ENCODE measurements around the gene ABCA2. TPM values are rescaled to one million over a fixed set of nuclear protein-coding genes. Genes with fewer than 3 reads are reported as not detected.

ABCA2 gene
- total RNA-seq, 1 experiment from 2014 or later, result 114 TPM

DNA sequence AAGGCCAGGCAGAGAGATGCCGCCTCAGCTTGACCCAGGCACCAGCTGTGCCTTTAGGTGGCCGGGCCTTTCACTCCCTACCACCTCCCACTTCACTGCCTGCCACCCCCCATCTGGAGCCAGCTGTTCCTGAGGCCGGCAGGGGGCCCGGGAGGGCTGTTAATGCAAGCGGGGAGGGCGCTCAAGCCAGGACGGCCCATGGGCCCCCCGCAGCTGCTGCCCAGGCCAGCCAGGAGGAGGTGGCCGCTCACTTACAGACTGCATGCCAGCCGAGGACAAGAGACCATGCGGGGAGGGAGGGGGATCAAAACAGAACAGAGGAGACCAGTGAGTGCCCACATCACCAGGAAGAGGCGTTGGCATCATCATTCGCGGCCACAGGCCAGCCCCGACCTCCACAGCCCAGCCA, 4.5 kb downstream of the ABCA2 start:
- no peaks in the 10 kb centered on the region for H3K9me2 ChIP-seq (ENCODE audit: insufficient read depth)
- no peak overlapping the region for H3K4me3 ChIP-seq (replicated peaks in 1 of 2; ENCODE audit: low read depth in 1 of 2, low read length in 2 of 2)
- ChIA-PET RAD21 (ENCODE audit: low non-redundant PET in 1 of 2, low total read pairs in 2 of 2, uncharacterized antibody in 2 of 2, unreplicated experiment in 2 of 2) (interaction anchor here in 1 of 2 experiments (0.6 kb wide), 1 partner anchor 140 kb away, joined by 3 read pairs; no protein-coding TSS in a partner anchor), POLR2A (no interaction called here), CTCF (no interaction called here)
- peaks cover 0 to 3% of the 10 kb centered on the region in 2 experiments; a peak in 1 of 4 replicates for H3K36me3 ChIP-seq (ENCODE audit: control insufficient read depth in 1 of 2, insufficient read depth in 2 of 2, low read length in 2 of 2)
- peaks cover 28 to 44% of the 10 kb centered on the region in 2 experiments for H3K4me1 ChIP-seq (ENCODE audit: control insufficient read depth in 1 of 2, insufficient read depth in 2 of 2, low read length in 2 of 2)
- H3K27ac ChIP-seq (ENCODE audit: low read depth, low read length), result peak overlapping the region; percentile 47; the same call in 1 of the 2 replicates
- BruUV-seq (replicated peaks), result no TSS peak
- no peak overlapping the region for H3K9ac ChIP-seq (ENCODE audit: low read length)
- no peak for DNase-seq (ENCODE audit: low read depth, low spot score)
- ATAC-seq, result no peak
- H3K79me2 ChIP-seq (ENCODE audit: insufficient read depth, low read length), result peaks cover 31% of the 10 kb centered on the region
- H3K9me3 ChIP-seq (ENCODE audit: control insufficient read depth in 1 of 2, insufficient read depth in 1 of 2, low read depth in 1 of 2, low read length in 2 of 2), result no peaks in the 10 kb centered on the region
- H4K20me1 ChIP-seq (ENCODE audit: insufficient read depth), result no peaks in the 10 kb centered on the region
- TF ChIP-seq, protein P1, sequence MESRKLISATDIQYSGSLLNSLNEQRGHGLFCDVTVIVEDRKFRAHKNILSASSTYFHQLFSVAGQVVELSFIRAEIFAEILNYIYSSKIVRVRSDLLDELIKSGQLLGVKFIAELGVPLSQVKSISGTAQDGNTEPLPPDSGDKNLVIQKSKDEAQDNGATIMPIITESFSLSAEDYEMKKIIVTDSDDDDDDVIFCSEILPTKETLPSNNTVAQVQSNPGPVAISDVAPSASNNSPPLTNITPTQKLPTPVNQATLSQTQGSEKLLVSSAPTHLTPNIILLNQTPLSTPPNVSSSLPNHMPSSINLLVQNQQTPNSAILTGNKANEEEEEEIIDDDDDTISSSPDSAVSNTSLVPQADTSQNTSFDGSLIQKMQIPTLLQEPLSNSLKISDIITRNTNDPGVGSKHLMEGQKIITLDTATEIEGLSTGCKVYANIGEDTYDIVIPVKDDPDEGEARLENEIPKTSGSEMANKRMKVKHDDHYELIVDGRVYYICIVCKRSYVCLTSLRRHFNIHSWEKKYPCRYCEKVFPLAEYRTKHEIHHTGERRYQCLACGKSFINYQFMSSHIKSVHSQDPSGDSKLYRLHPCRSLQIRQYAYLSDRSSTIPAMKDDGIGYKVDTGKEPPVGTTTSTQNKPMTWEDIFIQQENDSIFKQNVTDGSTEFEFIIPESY (IDR thresholded peaks at IDR 0.05; ENCODE audit: extremely low read depth, insufficient replicate concordance, low read length), result no peak
- TF ChIP-seq EGR1 (IDR thresholded peaks at IDR 0.05; ENCODE audit: low read depth), result no peak
- TF ChIP-seq JUND (IDR thresholded peaks at IDR 0.05), result no peak
- no peak for TF ChIP-seq POLR2AphosphoS5 (IDR thresholded peaks at IDR 0.05; ENCODE audit: low read depth, low read length)
- TF ChIP-seq, protein P2, sequence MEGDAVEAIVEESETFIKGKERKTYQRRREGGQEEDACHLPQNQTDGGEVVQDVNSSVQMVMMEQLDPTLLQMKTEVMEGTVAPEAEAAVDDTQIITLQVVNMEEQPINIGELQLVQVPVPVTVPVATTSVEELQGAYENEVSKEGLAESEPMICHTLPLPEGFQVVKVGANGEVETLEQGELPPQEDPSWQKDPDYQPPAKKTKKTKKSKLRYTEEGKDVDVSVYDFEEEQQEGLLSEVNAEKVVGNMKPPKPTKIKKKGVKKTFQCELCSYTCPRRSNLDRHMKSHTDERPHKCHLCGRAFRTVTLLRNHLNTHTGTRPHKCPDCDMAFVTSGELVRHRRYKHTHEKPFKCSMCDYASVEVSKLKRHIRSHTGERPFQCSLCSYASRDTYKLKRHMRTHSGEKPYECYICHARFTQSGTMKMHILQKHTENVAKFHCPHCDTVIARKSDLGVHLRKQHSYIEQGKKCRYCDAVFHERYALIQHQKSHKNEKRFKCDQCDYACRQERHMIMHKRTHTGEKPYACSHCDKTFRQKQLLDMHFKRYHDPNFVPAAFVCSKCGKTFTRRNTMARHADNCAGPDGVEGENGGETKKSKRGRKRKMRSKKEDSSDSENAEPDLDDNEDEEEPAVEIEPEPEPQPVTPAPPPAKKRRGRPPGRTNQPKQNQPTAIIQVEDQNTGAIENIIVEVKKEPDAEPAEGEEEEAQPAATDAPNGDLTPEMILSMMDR (IDR thresholded peaks at IDR 0.05 in 2 of 3, conservative IDR thresholded peaks at IDR 0.05 in 1 of 3; ENCODE audit: borderline replicate concordance in 1 of 3, insufficient read depth in 1 of 3, low read depth in 2 of 3, low read length in 2 of 3), result no peak
- no peak for TF ChIP-seq EZH2 (IDR thresholded peaks at IDR 0.05)
- no peak for TF ChIP-seq FOSL1 (IDR thresholded peaks at IDR 0.05; ENCODE audit: low read depth)
- TF ChIP-seq, protein P3, sequence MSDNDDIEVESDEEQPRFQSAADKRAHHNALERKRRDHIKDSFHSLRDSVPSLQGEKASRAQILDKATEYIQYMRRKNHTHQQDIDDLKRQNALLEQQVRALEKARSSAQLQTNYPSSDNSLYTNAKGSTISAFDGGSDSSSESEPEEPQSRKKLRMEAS (IDR thresholded peaks at IDR 0.05), result no peak
- TF ChIP-seq, protein P4, sequence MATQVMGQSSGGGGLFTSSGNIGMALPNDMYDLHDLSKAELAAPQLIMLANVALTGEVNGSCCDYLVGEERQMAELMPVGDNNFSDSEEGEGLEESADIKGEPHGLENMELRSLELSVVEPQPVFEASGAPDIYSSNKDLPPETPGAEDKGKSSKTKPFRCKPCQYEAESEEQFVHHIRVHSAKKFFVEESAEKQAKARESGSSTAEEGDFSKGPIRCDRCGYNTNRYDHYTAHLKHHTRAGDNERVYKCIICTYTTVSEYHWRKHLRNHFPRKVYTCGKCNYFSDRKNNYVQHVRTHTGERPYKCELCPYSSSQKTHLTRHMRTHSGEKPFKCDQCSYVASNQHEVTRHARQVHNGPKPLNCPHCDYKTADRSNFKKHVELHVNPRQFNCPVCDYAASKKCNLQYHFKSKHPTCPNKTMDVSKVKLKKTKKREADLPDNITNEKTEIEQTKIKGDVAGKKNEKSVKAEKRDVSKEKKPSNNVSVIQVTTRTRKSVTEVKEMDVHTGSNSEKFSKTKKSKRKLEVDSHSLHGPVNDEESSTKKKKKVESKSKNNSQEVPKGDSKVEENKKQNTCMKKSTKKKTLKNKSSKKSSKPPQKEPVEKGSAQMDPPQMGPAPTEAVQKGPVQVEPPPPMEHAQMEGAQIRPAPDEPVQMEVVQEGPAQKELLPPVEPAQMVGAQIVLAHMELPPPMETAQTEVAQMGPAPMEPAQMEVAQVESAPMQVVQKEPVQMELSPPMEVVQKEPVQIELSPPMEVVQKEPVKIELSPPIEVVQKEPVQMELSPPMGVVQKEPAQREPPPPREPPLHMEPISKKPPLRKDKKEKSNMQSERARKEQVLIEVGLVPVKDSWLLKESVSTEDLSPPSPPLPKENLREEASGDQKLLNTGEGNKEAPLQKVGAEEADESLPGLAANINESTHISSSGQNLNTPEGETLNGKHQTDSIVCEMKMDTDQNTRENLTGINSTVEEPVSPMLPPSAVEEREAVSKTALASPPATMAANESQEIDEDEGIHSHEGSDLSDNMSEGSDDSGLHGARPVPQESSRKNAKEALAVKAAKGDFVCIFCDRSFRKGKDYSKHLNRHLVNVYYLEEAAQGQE (IDR thresholded peaks at IDR 0.05; ENCODE audit: low read depth), result no peak
- TF ChIP-seq ZFX (IDR thresholded peaks at IDR 0.05), result no peak
- TF ChIP-seq SIN3A (IDR thresholded peaks at IDR 0.05; ENCODE audit: low read depth), result no peak
- TF ChIP-seq EZH2phosphoT487 (IDR thresholded peaks at IDR 0.05; ENCODE audit: borderline replicate concordance), result no peak
- no peak for TF ChIP-seq TCF7L2 (IDR thresholded peaks at IDR 0.05; ENCODE audit: borderline replicate concordance, extremely low read depth, insufficient read depth, insufficient read length)
- TF ChIP-seq RAD21 (IDR thresholded peaks at IDR 0.05; ENCODE audit: low read depth), result no peak
- no peak for TF ChIP-seq ELF1 (IDR thresholded peaks at IDR 0.05; ENCODE audit: borderline replicate concordance, low read depth)
- TF ChIP-seq ZNF274 (IDR thresholded peaks at IDR 0.05; ENCODE audit: low read depth, low read length), result no peak
- no peak for TF ChIP-seq CBX3 (IDR thresholded peaks at IDR 0.05; ENCODE audit: low read depth)
- no peak for TF ChIP-seq SP1 (IDR thresholded peaks at IDR 0.05; ENCODE audit: low read depth)
- no peak for TF ChIP-seq POLR2A (IDR thresholded peaks at IDR 0.05; ENCODE audit: borderline replicate concordance, extremely low read depth, insufficient read depth, insufficient read length)
- TF ChIP-seq SRF (IDR thresholded peaks at IDR 0.05; ENCODE audit: low read depth), result no peak
- intact Hi-C loops (cut with micrococcal nuclease), result no loop called here
- no peaks in the 10 kb centered on the region for H3K27me3 ChIP-seq (ENCODE audit: insufficient read depth, low read length)
- H3K4me2 ChIP-seq (ENCODE audit: low read length), result no peak overlapping the region
- H2AFZ ChIP-seq (ENCODE audit: low read depth, low read length, poor library complexity, severe bottlenecking), result no peak overlapping the region

Data from HCT116 (cell line).